ENCODE data around the gene KRT20. TPM values are rescaled to one million over a fixed set of nuclear protein-coding genes. Genes with fewer than 3 reads are reported as not detected.
A peak's percentile ranks its signal among the peaks of the same experiment; 100 is the strongest.

The KRT20 gene
- total and polyA plus RNA-seq, 9 of the 15 experiments (the other 6 are each of a cell fraction or from before 2014, with no cell fraction given): 0.44 TPM; not detected in 8

- TF ChIP-seq, protein P1, sequence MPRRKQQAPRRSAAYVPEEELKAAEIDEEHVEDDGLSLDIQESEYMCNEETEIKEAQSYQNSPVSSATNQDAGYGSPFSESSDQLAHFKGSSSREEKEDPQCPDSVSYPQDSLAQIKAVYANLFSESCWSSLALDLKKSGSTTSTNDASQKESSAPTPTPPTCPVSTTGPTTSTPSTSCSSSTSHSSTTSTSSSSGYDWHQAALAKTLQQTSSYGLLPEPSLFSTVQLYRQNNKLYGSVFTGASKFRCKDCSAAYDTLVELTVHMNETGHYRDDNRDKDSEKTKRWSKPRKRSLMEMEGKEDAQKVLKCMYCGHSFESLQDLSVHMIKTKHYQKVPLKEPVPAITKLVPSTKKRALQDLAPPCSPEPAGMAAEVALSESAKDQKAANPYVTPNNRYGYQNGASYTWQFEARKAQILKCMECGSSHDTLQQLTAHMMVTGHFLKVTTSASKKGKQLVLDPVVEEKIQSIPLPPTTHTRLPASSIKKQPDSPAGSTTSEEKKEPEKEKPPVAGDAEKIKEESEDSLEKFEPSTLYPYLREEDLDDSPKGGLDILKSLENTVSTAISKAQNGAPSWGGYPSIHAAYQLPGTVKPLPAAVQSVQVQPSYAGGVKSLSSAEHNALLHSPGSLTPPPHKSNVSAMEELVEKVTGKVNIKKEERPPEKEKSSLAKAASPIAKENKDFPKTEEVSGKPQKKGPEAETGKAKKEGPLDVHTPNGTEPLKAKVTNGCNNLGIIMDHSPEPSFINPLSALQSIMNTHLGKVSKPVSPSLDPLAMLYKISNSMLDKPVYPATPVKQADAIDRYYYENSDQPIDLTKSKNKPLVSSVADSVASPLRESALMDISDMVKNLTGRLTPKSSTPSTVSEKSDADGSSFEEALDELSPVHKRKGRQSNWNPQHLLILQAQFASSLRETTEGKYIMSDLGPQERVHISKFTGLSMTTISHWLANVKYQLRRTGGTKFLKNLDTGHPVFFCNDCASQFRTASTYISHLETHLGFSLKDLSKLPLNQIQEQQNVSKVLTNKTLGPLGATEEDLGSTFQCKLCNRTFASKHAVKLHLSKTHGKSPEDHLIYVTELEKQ (CRISPR knock-in tag; IDR thresholded peaks at IDR 0.05): no peak
- TF ChIP-seq ATF7 (IDR thresholded peaks at IDR 0.05) (peak; percentile 82), MIER1 (IDR thresholded peaks at IDR 0.05; ENCODE audit: low read depth) (no peak), SLC30A9 (CRISPR knock-in tag; IDR thresholded peaks at IDR 0.05) (no peak), MEF2A (IDR thresholded peaks at IDR 0.05; ENCODE audit: control insufficient read depth, low read depth, low read length) (0 out of 2 replicates have a peak, but pooled peaks have one; percentile 33), CREM (IDR thresholded peaks at IDR 0.05; ENCODE audit: low read depth) (0 out of 2 replicates have a peak, but pooled peaks have one; percentile 14), CBFA2T2 (conservative IDR thresholded peaks at IDR 0.05) (peak; percentile 38; the same call in 1 of the 2 replicates), EP400 (IDR thresholded peaks at IDR 0.05) (peak; percentile 20; the same call in 1 of the 2 replicates), KAT2B (IDR thresholded peaks at IDR 0.05; ENCODE audit: low read depth, low read length) (no peak), ZNF707 (CRISPR knock-in tag; conservative IDR thresholded peaks at IDR 0.05) (no peak), ZNF76 (CRISPR knock-in tag; IDR thresholded peaks at IDR 0.05; ENCODE audit: borderline replicate concordance) (no peak), XRCC5 (IDR thresholded peaks at IDR 0.05; ENCODE audit: low read depth, low read length) (no peak)
- TF ChIP-seq, protein P2, sequence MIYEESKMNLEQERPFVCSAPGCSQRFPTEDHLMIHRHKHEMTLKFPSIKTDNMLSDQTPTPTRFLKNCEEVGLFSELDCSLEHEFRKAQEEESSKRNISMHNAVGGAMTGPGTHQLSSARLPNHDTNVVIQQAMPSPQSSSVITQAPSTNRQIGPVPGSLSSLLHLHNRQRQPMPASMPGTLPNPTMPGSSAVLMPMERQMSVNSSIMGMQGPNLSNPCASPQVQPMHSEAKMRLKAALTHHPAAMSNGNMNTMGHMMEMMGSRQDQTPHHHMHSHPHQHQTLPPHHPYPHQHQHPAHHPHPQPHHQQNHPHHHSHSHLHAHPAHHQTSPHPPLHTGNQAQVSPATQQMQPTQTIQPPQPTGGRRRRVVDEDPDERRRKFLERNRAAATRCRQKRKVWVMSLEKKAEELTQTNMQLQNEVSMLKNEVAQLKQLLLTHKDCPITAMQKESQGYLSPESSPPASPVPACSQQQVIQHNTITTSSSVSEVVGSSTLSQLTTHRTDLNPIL (CRISPR knock-in tag; IDR thresholded peaks at IDR 0.05): no peak
- TF ChIP-seq, protein P3, sequence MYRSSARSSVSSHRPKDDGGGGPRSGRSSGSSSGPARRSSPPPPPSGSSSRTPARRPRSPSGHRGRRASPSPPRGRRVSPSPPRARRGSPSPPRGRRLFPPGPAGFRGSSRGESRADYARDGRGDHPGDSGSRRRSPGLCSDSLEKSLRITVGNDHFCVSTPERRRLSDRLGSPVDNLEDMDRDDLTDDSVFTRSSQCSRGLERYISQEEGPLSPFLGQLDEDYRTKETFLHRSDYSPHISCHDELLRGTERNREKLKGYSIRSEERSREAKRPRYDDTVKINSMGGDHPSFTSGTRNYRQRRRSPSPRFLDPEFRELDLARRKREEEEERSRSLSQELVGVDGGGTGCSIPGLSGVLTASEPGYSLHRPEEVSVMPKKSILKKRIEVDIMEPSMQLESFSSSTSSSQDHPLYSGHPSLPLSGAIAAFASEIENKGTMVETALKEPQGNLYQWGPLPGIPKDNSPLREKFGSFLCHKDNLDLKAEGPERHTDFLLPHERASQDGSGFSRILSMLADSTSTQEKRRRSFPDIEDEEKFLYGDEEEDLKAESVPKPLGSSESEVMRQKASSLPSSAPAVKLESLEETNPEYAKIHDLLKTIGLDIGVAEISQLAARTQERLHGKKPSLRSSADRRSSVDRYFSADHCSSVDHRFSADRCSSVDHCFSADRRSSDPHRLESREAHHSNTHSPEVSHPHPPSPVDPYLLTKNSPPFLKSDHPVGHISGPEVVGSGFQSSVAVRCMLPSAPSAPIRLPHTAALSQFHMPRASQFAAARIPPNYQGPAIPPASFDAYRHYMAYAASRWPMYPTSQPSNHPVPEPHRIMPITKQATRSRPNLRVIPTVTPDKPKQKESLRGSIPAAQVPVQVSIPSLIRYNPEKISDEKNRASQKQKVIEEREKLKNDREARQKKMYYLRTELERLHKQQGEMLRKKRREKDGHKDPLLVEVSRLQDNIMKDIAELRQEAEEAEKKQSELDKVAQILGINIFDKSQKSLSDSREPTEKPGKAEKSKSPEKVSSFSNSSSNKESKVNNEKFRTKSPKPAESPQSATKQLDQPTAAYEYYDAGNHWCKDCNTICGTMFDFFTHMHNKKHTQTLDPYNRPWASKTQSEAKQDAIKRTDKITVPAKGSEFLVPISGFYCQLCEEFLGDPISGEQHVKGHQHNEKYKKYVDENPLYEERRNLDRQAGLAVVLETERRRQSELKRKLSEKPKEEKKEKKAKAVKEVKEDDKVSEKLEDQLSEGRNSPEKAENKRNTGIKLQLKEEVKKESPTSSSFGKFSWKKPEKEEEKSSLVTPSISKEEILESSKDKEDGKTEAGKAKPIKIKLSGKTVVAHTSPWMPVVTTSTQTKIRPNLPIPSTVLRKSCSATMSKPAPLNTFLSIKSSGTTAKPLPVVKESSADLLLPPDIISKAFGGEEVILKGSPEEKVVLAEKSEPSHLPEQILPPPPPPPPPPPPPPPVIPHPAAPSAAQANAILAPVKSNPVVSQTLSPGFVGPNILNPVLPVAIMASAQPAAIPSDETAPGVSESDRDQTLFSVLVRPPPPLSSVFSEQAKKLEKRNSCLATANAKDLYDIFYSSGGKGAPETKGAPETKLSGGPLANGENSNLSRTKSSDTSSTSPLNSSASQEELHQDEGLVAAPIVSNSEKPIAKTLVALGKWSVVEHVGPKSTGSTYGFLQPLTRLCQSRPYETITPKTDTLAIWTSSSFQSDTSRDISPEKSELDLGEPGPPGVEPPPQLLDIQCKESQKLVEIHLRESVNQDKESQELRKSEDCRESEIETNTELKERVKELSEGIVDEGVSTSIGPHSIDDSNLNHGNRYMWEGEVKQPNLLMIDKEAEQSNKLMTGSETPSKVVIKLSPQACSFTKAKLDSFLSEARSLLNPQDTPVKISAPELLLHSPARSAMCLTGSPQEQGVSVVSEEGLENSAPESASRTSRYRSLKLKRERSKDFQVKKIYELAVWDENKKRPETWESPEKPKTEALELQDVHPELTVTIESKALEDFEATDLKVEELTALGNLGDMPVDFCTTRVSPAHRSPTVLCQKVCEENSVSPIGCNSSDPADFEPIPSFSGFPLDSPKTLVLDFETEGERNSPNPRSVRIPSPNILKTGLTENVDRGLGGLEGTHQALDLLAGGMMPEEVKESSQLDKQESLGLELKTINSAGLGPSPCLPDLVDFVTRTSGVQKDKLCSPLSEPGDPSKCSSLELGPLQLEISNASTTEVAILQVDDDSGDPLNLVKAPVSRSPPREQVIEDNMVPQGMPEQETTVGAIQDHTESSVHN (IDR thresholded peaks at IDR 0.05; ENCODE audit: borderline replicate concordance in 1 of 2, low read depth in 1 of 2): peak in 1 of 2 experiments; percentile 68; a peak in 1 of 4 replicates
Observed at GRCh38 chr17:40854175-40854814, 30.7 kb downstream of the KRT20 start (continued).
